ENCODE data around the gene SHANK3. TPM values are rescaled to one million over a fixed set of nuclear protein-coding genes. Genes with fewer than 3 reads are reported as not detected.

SHANK3 gene
- total RNA-seq, 1 donor from 2014 or later = 0.02 TPM

- intact Hi-C loops (cut with micrococcal nuclease) = no loop called here
These were observed 25.9 kb downstream of the SHANK3 start for GRCh38 chr22:50698546-50698945.

GRCh38 chr22:50699001-50699755 is 26.6 kb downstream of the SHANK3 start:
- intact Hi-C loops (cut with micrococcal nuclease) = no loop called here

- intact Hi-C loops (cut with micrococcal nuclease) = no loop called here
These were observed 27.2 kb downstream of the SHANK3 start for GRCh38 chr22:50699756-50700386.

- intact Hi-C loops (cut with micrococcal nuclease) = no loop called here
These were observed 27.9 kb downstream of the SHANK3 start for GRCh38 chr22:50700387-50701075.

GRCh38 chr22:50701076-50701419 is 28.4 kb downstream of the SHANK3 start:
- intact Hi-C loops (cut with micrococcal nuclease) = no loop called here

- intact Hi-C loops (cut with micrococcal nuclease) = no loop called here
These were observed 29.0 kb downstream of the SHANK3 start for GRCh38 chr22:50701428-50702154.

GRCh38 chr22:50702261-50702671 is 29.6 kb downstream of the SHANK3 start:
- intact Hi-C loops (cut with micrococcal nuclease) = no loop called here

GRCh38 chr22:50702821-50703725 is 30.4 kb downstream of the SHANK3 start:
- intact Hi-C loops (cut with micrococcal nuclease) = no loop called here

GRCh38 chr22:50703726-50704509 is 31.3 kb downstream of the SHANK3 start:
- intact Hi-C loops (cut with micrococcal nuclease) = no loop called here

GRCh38 chr22:50704510-50705218 is 32.0 kb downstream of the SHANK3 start:
- intact Hi-C loops (cut with micrococcal nuclease) = no loop called here

- intact Hi-C loops (cut with micrococcal nuclease) = no loop called here
These were observed 32.6 kb downstream of the SHANK3 start for GRCh38 chr22:50705219-50705691.

- intact Hi-C loops (cut with micrococcal nuclease) = no loop called here
These were observed 33.3 kb downstream of the SHANK3 start for GRCh38 chr22:50705851-50706351.

- intact Hi-C loops (cut with micrococcal nuclease) = no loop called here
These were observed 34.0 kb downstream of the SHANK3 start for GRCh38 chr22:50706481-50707125.

- intact Hi-C loops (cut with micrococcal nuclease) = no loop called here
These were observed 35.9 kb downstream of the SHANK3 start for GRCh38 chr22:50708474-50708873.

GRCh38 chr22:50708996-50709395 is 36.4 kb downstream of the SHANK3 start:
- intact Hi-C loops (cut with micrococcal nuclease) = no loop called here

GRCh38 chr22:50710221-50710620 is 37.6 kb downstream of the SHANK3 start:
- intact Hi-C loops (cut with micrococcal nuclease) = no loop called here

- intact Hi-C loops (cut with micrococcal nuclease) = no loop called here
These were observed 38.3 kb downstream of the SHANK3 start for GRCh38 chr22:50710886-50711285.

Measured in T-helper 2 cell treated with Interferon-gamma antibody and Interleukin-4, amounts not matched to agents 100 ng/mL and 5 ng/mL, for 36 hours (primary cell).